GM12878 (cell line): ENCODE data around the gene CKLF. TPM values are rescaled to one million over a fixed set of nuclear protein-coding genes. Genes with fewer than 3 reads are reported as not detected.

Source experiments
- ATAC-seq: fragments of 200-7000 bp; cut with Tn5 transposase; 3 replicates; pipeline ENCODE4 v1.9.1; 2020; ENCODE audit warnings: mild to moderate bottlenecking, moderate library complexity
- BruUV-seq: library from RNA; stranded (reverse); fragments of 400-500 nt; replicated peaks from 2 replicates; lab custom pipeline; 2021; lab: Mats Ljungman, UMichigan
- CTCF ChIA-PET: fragments of 300-600 bp; sonication (Branson Sonifier 250); formaldehyde crosslinking; extraction: SDS; loops from one replicate; lab custom pipeline; 2021; ENCODE audit warnings: inconsistent platforms; lab: Yijun Ruan, JAX
- POLR2A ChIA-PET: fragments of 350-600 bp; formaldehyde crosslinking; extraction: SDS; loops from one replicate; lab custom pipeline; 2021; ENCODE audit warnings: inconsistent platforms; lab: Charles Lee
- RAD21 ChIA-PET: fragments of 300-600 bp; sonication (Branson Sonifier 250); formaldehyde crosslinking; loops from one replicate; lab custom pipeline; 2023; ENCODE audit warnings: antibody characterized with exemption; ENCODE audit not compliant: unreplicated experiment; lab: Charles Lee
- SMC1A ChIA-PET: fragments of 300-600 bp; sonication (Branson Sonifier 250); formaldehyde crosslinking; loops from one replicate; lab custom pipeline; 2023; ENCODE audit not compliant: unreplicated experiment, uncharacterized antibody; lab: Charles Lee
- DNase-seq: peaks from one replicate; pipeline ENCODE4 v3.0.0-alpha.2; 2011; ENCODE audit warnings: low read depth, low spot score
- FAIRE-seq: peaks from 3 replicates; lab custom pipeline; 2011; peaks lifted over from hg19 to GRCh38; lab: Jason Lieb, UNC
- H2AFZ ChIP-seq: 2 replicates; pipeline ENCODE4 v1.6.0; 2011; ENCODE audit warnings: low read depth, low read length, control low read depth; ENCODE audit not compliant: control insufficient read depth
- H3K27ac ChIP-seq: 2 replicates; pipeline ENCODE4 v1.5.1; 2011; ENCODE audit warnings: control low read depth; ENCODE audit not compliant: control insufficient read depth, insufficient read depth
- H3K27me3 ChIP-seq, 2 experiments: replicated peaks in 1 of 2; 2 replicates each; pipeline versions ENCODE4 v1.6.0 to v1.6.1; 2011; ENCODE audit warnings: low read length in 1 of 2; ENCODE audit not compliant: control insufficient read depth in 2 of 2, insufficient read depth in 2 of 2
- H3K36me3 ChIP-seq, 2 experiments: 2 replicates each; pipeline ENCODE4 v1.5.1; 2011; ENCODE audit warnings: low read length in 1 of 2; ENCODE audit not compliant: control insufficient read depth in 2 of 2, insufficient read depth in 2 of 2
- H3K4me1 ChIP-seq: 2 replicates; pipeline ENCODE4 v1.6.1; 2011; ENCODE audit warnings: mild to moderate bottlenecking, low read length, moderate library complexity, mixed read lengths; ENCODE audit not compliant: control insufficient read depth, insufficient read depth
- H3K4me2 ChIP-seq: 2 replicates; pipeline ENCODE4 v1.6.0; 2011; ENCODE audit warnings: control low read depth; ENCODE audit not compliant: control insufficient read depth, insufficient read depth
- H3K4me3 ChIP-seq: fragments of 200-600 bp; sonication (generic); 2 replicates; pipeline ENCODE4 v1.5.1; 2016
- H3K79me2 ChIP-seq: 2 replicates; pipeline ENCODE4 v1.6.0; 2011; ENCODE audit warnings: low read length; ENCODE audit not compliant: control insufficient read depth, insufficient read depth
- H3K9ac ChIP-seq: 2 replicates; pipeline ENCODE4 v1.8.0; 2011; ENCODE audit warnings: low read length, control low read depth, mixed read lengths; ENCODE audit not compliant: control insufficient read depth, insufficient read depth
- H3K9me3 ChIP-seq: replicated peaks from 3 replicates; pipeline ENCODE4 v1.5.1; 2011; ENCODE audit warnings: mild to moderate bottlenecking, low read length; ENCODE audit not compliant: control insufficient read depth, insufficient read depth
- H4K20me1 ChIP-seq: 2 replicates; pipeline ENCODE4 v1.6.0; 2011; ENCODE audit not compliant: control insufficient read depth, insufficient read depth
- GATAD2B ChIP-seq: fragments of 450-650 bp; conservative IDR thresholded peaks from 2 replicates; pipeline ENCODE4 v1.6.1; 2017; ENCODE audit warnings: low read depth, mild to moderate bottlenecking, moderate library complexity
- MEF2B ChIP-seq: fragments of 450-650 bp; IDR thresholded peaks from 2 replicates; pipeline ENCODE4 v1.6.1; 2018; ENCODE audit warnings: mild to moderate bottlenecking, moderate library complexity; ENCODE audit not compliant: partially characterized antibody, poor library complexity, severe bottlenecking
- ZNF687 ChIP-seq: fragments of 450-650 bp; IDR thresholded peaks from 2 replicates; pipeline ENCODE4 v1.6.1; 2017; ENCODE audit warnings: mild to moderate bottlenecking, moderate library complexity
- WGBS: methylation state at CpG from one replicate; pipeline ENCODE4 v1.1.6; 2016; ENCODE audit warnings: low lambda C conversion rate; ENCODE audit not compliant: insufficient replicate concordance, insufficient coverage; ENCODE audit errors: missing lambda C conversion rate; 5-methylcytosine and 5-hydroxymethylcytosine counted together
- in situ Hi-C: fragments of 300-500 bp; cut with MboI; formaldehyde crosslinking; loops from 9 replicates; pipeline ENCODE4 v1.14.3; 2018; ENCODE audit warnings: mixed read lengths
- intact Hi-C: fragments of 100-400 bp; cut with micrococcal nuclease; formaldehyde crosslinking; loops from one replicate; pipeline ENCODE4 v1.14.2; 2022; ENCODE audit not compliant: unreplicated experiment
- polyA plus RNA-seq, 11 experiments: library from polyadenylated mRNA; depleted of rRNA in 4 of 11; unstranded in 6 of 11; stranded (reverse) in 5 of 11; fragments of >200 nt; fragmentation: Nextera tagmentation in 4 of 11; fragmentation: Illumina TruSeq in 1 of 11; extraction: Ambion mirVana in 4 of 11; extraction: Trizol in 1 of 11; gene quantifications; 1 replicate in 1 of 11; 2 replicates in 10 of 11; pipeline versions ENCODE4 v1.2.1 to v1.2.3, GENCODE V29; 2011 to 2016; ENCODE audit warnings: inconsistent platforms in 2 of 11, missing spikeins in 2 of 11, low read depth in 1 of 11
- total RNA-seq, 4 experiments: library from RNA; depleted of rRNA in 3 of 4; stranded (reverse); fragments of >200 nt in 3 of 4; fragmentation: Illumina TruSeq in 1 of 4; extraction: Trizol in 1 of 4; gene quantifications; 2 replicates each; pipeline versions ENCODE4 v1.2.1 to v1.2.3, GENCODE V29; 2013 to 2021

The CKLF gene
- total and polyA plus RNA-seq, 10 of the 15 experiments (the other 5 are each of a cell fraction or from before 2014, with no cell fraction given): 40.8 to 193 (median 109) TPM

GRCh38 chr16:66547101-66547989, 5.0 kb upstream of the CKLF start:
- TF ChIP-seq MEF2B: peak; percentile 73
- TF ChIP-seq GATAD2B: 0 out of 2 replicates have a peak, but pooled peaks have one; percentile 25
- no peak for TF ChIP-seq ZNF687
- Histone ChIP-seq H4K20me1 (no peaks in the 10 kb centered on the region), H3K27me3 (no peaks in the 10 kb centered on the region), H3K9me3 (no peaks in the 10 kb centered on the region; the same call in 2 of the 3 replicates), H3K4me3 (no peak overlapping the region), H3K27ac (no peak overlapping the region), H2AFZ (no peak overlapping the region), H3K36me3 (no peaks in the 10 kb centered on the region), H3K4me2 (no peak overlapping the region), H3K4me1 (peaks cover 18% of the 10 kb centered on the region), H3K79me2 (no peaks in the 10 kb centered on the region), H3K9ac (no peak overlapping the region)
- BruUV-seq: no TSS peak
- ChIA-PET SMC1A (interaction anchor here (0.7 to 9.9 kb wide), 14 partner anchors 7 to 139 kb away, joined by 3 to 86 read pairs (median 4); no protein-coding TSS in a partner anchor), CTCF (interaction anchor here (1.0 to 1.9 kb wide), 11 partner anchors 8 to 325 kb away, joined by 3 to 10 read pairs (median 5); no protein-coding TSS in a partner anchor), RAD21 (interaction anchor here (0.6 to 1.9 kb wide), 8 partner anchors 12 to 973 kb away, joined by 3 to 15 read pairs (median 4); no protein-coding TSS in a partner anchor), POLR2A (interaction anchor here (1.0 to 4.0 kb wide), 7 partner anchors 10 to 32 kb away, joined by 3 to 18 read pairs (median 4); no protein-coding TSS in a partner anchor)
- ATAC-seq (no peak), DNase-seq (no peak), FAIRE-seq (no peak)
- intact Hi-C loops: no loop called here
- 71% methylated on average over 5 of the region's 5 CpGs for WGBS
- in situ Hi-C loops: loop anchor here (25.0 kb wide), 1 partner anchor 490 kb away; the partner anchor contains the start of gene CBFB
